ENCODE data around the gene KATNAL2.
"Not testable (repeated sequence)": the region's sequence is repeated elsewhere in the genome, so short reads cannot be mapped to it uniquely, and the experiment has no call there.

Gene KATNAL2

DNA sequence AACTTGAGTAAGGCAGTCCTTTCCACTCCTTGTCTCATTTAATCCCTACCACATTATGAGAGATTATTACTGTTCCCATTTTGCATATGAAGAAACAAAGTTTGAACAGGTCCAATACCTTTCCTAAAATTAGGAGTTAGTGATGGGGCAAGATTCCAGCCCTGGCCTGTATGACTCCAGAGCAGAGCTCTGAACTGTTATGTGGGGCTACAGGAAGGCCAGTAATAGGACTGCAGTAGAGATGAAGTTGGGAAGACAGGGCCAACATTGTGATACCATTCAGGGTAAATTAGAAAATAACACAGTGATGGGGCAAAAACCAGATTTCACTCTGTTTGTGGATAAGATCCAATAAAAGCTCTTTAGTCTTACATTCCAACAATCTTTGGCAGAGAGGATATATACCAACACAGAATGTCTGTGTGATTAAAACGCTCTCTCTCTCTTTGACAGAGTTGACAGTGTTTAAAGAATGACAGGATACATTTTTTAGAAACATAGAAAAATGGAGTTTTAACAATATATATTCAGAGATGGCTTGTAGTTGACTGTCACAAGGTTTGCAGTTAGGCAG is 22.7 kb downstream of the KATNAL2 start:
- FAIRE-seq, result no peak

DNA sequence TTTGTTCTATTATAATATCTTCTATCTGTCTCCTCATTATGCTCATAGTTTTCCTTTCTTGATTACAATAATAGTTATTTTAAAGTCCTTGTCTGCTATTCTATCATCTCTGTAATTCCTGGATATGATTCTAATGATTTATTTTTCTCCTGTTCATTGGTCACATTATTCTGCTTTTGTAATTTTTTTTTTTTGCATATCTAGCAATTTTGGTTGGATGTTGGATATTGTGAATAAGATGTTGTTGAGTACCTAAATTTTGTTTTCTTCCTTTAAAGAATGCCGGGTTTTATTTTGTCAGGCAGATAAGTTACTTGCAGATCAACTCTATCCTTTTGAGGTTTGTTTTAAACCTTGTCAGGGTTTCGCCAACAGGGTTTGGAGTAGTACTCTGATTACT is 25.2 kb downstream of the KATNAL2 start:
- FAIRE-seq, result no peak

DNA sequence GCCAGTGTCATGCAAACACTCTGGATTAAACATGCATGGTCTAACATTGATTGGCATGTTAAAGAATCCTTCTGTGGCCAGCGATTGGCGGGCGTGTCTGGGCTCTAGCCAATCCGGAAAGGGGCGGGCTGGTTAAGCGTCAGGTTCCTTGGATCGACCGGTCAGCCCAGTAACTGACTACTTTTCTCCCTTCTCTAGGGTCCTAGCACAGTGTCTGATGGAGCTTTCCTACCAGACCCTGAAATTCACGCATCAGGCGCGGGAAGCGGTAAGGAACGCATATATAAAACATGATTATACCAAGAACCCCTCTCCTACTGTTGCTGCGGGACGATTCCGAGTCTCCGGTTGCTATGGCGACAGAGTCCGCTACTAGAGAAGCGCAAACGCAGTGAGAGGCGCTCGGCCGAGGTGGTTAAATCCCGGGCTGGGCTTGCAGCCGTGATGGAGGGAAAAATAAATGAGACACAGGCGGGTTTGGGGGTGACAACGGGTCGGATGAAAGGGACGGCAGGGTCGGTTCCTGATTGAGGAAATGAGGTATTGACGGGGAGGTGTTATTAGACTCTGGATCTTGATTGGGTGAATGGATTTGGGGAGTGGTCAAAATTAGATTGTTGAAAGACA is 29.4 kb downstream of the KATNAL2 start:
- FAIRE-seq, result peak; percentile 34

DNA sequence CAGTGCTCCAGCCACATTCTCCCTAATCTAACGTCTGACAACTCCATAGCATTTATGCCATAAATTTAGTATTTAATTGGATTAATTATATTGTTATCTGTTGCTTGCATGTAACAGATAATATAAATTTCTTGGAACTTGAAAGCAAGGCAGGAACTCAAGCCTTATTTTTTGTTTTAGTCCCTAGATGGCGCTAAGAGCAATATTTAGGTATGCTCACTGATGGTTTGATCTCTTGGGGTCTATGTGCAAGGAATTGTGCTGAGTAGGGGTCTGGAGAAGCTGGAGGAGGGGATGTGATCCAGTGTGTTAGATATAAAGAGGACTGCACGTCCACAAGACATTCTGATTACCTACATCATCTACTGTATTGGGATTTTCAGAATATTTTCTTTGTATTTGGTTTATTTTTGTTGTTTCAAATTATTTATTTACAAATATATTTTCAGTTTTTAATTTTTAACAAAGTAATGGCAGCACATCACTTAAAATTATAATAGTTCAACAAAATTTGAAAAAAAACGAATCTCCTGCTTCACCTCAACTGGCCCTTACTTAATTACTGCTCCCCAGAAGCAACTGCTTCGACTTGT is 32.8 kb downstream of the KATNAL2 start:
- FAIRE-seq, result peak; percentile 71

DNA sequence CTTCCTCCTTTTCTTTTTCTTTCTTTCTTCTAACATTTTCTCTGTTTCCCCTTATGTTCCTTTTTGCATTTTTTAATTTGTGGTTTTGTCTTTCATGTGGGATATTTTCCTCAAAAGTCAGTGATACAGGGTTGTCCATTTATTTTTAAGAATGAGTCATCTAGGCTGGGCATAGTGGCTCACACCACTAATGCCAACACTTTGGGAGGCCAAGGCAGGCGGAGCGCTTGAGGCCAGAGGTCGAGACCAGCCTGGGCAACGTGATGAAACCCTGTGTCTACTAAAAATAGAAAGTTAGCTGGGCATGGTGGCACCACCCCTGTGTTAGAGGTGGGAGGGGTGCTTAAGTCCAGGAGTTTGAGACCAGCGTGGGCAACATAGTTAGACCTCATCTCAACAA is 35.8 kb downstream of the KATNAL2 start:
- no peak for FAIRE-seq

DNA sequence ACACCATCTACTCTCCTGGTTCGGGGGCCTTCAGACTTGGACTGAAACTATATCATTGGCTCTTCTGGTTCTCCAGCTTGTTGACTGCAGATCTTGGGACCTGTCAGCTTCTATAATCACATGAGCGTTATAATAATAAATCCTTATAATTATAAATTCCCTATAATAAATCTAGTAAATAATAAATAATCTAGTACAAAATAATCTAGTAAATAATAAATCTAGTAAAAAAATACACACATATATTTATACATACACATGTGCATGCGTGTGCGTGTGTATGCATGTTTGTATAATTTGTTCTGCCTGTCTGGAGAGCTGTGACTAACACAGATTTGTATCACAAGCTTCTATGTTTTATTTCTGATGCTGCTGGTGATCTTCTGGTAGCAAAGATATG is 40.8 kb downstream of the KATNAL2 start:
- FAIRE-seq, result no peak

DNA sequence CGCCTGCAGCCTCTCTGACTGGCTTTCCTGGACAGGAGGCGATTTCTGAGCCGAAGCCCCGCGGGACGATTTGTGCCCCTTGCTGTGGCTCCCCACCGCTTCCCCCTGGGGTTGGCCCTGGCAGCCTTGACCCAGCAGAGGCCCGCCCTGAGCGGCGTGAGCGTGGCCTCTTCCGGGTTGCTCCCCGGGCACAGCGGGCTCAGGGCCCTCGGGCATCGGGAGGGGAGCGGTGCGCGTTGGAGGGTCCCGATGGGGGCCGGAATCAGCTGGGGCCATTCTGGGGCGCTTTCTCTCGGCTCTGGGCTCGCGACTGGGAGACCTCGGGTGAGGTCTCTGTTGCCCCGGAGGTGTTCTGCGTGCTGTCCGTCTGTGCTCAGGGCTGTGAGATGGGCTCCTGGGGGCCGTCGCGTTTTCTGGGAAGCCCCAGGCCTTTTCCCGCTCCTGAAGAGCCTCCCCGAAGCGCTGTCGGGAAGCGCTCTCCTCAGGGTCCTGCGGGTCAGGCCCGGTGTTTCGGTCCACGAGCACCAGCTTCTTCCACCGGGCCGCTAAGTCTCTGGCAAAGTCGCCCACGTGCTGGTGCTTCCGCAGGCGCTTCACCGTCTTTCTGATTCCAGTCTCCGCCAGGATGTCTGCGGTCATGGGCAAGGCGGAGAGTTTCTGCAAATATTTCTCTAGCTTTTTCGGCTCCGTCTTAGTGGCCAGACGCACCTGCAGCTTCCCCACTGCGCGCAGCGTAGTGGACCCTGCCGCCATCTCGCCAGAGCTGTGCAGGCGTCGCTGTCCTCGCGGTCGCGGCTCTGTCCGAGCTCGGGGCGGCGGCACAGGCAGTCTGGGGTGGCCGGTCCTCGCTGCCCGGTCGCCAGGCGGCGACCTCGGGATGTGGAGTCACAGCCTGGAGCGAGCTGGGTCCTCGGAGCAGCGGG is 46.5 kb downstream of the KATNAL2 start:
- FAIRE-seq, result not testable (repeated sequence)

DNA sequence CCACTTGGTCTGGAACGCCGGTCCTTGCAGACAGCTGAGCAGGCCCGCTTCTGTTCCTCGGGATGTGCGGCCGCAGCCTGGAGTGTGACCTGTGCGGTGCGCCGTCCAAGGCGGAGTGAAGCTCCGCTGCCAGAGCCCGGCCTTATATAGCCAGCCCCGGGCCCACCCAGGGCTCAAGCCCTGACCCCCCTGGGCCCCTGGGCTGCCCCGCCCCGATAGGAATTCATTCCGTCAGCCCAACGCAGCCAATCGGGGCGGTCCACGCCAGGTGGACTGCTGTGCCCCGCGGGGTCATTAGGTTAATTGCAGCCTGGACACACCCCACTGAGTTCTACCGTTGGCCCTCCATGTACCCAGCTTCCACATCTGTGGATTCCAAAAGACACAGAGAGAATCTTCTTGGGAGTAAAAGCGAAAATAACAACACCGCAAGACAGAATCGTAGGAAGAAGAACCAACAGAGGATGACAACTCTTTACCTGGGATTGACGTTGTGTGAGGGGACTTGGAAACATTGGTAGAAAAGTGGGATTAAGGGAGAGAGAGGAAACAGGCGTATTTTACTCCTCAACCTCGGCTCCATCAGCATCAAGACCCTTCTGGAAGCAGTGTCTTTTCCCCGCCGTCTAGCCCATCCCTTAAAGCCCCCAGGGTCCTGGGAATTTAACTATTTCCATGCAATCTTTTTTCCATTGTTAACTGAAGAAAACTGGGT is 47.3 kb downstream of the KATNAL2 start:
- not testable (repeated sequence) for FAIRE-seq

DNA sequence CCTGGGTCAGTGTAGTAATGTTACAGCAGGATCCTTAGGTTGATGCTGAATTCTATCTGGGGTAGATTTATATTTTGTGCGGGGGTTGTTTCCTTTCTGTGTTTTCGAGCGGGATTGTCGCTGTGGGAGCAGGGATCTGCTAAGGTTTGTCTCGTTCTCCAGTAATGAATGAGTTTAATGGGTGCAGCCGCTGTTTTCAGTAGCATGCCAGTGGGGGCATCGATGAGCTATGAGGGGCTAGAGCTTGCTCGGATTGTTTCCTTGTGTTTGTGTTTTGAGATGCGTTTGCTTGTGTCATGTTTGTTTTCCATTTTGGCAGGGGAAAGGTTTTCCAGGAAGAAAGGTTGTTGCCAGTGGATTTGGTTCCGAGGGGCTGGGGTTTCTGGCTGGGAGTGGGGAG is 48.9 kb downstream of the KATNAL2 start:
- not testable (repeated sequence) for FAIRE-seq

DNA sequence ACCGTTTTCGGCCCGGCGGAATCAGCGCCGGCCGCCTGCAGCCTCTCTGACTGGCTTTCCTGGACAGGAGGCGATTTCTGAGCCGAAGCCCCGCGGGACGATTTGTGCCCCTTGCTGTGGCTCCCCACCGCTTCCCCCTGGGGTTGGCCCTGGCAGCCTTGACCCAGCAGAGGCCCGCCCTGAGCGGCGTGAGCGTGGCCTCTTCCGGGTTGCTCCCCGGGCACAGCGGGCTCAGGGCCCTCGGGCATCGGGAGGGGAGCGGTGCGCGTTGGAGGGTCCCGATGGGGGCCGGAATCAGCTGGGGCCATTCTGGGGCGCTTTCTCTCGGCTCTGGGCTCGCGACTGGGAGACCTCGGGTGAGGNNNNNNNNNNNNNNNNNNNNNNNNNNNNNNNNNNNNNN is 52.1 kb downstream of the KATNAL2 start:
- FAIRE-seq, result not testable (repeated sequence)

DNA sequence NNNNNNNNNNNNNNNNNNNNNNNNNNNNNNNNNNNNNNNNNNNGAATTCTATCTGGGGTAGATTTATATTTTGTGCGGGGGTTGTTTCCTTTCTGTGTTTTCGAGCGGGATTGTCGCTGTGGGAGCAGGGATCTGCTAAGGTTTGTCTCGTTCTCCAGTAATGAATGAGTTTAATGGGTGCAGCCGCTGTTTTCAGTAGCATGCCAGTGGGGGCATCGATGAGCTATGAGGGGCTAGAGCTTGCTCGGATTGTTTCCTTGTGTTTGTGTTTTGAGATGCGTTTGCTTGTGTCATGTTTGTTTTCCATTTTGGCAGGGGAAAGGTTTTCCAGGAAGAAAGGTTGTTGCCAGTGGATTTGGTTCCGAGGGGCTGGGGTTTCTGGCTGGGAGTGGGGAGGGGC is 102.5 kb downstream of the KATNAL2 start:
- FAIRE-seq, result not testable (repeated sequence)

DNA sequence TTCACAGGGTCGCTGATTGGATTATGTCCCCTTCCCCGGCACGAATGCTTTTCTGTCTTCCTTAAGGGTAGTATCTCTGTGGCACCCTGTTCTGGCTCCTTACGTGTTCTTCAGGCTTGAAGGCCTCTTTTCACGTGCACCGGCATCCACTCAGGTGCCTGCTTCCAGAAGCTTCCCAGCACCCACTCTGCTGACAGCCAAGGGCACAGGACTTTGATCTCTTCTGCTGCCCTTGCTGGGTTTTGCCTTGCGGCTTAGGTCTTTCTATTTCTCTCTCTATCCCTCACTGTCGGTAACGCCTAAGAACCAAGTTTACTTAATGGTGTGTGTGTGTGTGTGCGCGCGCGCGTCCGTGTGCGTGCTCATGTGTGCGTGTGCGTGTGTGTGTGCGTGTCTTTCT is 103.4 kb downstream of the KATNAL2 start:
- FAIRE-seq, result not testable (repeated sequence)

DNA sequence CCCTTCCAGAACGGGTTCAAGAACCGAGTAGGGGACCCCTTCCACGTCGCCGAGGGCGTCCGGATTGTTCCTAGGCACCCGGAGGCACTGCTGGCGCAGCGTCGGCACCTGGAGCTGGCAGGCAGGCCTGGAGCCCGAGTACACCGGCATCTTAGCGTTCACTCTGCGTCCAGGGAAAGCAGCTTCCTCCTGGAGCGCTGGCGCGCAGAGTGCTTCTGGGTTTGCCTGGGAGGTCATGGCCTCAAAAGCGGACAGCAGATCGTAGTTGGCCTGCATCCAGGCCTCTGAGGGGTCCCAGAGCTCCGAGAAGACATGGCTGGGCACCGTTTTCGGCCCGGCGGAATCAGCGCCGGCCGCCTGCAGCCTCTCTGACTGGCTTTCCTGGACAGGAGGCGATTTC is 105.4 kb downstream of the KATNAL2 start:
- FAIRE-seq, result not testable (repeated sequence)

DNA sequence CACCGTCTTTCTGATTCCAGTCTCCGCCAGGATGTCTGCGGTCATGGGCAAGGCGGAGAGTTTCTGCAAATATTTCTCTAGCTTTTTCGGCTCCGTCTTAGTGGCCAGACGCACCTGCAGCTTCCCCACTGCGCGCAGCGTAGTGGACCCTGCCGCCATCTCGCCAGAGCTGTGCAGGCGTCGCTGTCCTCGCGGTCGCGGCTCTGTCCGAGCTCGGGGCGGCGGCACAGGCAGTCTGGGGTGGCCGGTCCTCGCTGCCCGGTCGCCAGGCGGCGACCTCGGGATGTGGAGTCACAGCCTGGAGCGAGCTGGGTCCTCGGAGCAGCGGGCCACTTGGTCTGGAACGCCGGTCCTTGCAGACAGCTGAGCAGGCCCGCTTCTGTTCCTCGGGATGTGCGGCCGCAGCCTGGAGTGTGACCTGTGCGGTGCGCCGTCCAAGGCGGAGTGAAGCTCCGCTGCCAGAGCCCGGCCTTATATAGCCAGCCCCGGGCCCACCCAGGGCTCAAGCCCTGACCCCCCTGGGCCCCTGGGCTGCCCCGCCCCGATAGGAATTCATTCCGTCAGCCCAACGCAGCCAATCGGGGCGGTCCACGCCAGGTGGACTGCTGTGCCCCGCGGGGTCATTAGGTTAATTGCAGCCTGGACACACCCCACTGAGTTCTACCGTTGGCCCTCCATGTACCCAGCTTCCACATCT is 106.5 kb downstream of the KATNAL2 start:
- FAIRE-seq, result not testable (repeated sequence)

DNA sequence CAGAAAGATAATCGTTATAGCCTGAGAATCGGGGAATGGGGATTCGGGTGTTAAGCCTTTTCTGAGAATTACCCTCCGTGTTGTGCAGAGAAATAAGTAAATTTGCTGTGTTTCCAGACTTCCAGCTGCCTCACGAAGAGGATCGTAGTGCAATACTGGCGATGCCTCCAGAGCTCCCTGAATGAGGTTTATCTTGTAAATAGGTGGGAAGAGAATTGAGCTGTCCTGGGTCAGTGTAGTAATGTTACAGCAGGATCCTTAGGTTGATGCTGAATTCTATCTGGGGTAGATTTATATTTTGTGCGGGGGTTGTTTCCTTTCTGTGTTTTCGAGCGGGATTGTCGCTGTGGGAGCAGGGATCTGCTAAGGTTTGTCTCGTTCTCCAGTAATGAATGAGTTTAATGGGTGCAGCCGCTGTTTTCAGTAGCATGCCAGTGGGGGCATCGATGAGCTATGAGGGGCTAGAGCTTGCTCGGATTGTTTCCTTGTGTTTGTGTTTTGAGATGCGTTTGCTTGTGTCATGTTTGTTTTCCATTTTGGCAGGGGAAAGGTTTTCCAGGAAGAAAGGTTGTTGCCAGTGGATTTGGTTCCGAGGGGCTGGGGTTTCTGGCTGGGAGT is 108.3 kb downstream of the KATNAL2 start:
- not testable (repeated sequence) for FAIRE-seq

DNA sequence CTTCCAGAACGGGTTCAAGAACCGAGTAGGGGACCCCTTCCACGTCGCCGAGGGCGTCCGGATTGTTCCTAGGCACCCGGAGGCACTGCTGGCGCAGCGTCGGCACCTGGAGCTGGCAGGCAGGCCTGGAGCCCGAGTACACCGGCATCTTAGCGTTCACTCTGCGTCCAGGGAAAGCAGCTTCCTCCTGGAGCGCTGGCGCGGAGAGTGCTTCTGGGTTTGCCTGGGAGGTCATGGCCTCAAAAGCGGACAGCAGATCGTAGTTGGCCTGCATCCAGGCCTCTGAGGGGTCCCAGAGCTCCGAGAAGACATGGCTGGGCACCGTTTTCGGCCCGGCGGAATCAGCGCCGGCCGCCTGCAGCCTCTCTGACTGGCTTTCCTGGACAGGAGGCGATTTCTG is 111.3 kb downstream of the KATNAL2 start:
- not testable (repeated sequence) for FAIRE-seq

DNA sequence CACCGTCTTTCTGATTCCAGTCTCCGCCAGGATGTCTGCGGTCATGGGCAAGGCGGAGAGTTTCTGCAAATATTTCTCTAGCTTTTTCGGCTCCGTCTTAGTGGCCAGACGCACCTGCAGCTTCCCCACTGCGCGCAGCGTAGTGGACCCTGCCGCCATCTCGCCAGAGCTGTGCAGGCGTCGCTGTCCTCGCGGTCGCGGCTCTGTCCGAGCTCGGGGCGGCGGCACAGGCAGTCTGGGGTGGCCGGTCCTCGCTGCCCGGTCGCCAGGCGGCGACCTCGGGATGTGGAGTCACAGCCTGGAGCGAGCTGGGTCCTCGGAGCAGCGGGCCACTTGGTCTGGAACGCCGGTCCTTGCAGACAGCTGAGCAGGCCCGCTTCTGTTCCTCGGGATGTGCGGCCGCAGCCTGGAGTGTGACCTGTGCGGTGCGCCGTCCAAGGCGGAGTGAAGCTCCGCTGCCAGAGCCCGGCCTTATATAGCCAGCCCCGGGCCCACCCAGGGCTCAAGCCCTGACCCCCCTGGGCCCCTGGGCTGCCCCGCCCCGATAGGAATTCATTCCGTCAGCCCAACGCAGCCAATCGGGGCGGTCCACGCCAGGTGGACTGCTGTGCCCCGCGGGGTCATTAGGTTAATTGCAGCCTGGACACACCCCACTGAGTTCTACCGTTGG is 112.4 kb downstream of the KATNAL2 start:
- not testable (repeated sequence) for FAIRE-seq

DNA sequence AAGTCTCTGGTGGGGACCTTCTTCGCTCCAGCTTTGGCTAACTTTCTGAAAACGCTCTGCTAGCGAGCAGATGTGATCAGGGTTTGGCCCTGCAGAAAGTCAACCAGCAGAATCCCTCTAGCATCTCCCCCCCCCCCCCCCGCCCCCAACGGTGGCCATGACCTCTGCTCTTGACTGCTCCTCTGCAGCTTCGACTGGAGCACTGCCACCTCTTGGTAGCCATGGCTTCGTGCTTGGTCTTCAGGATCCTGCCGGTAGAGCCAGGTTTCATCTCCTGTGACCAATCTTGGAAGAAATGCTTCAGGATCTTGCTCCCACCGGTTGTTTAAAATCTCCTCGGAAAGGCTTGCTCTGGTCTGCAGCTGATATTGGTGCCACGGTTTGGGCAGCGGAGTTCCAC is 113.5 kb downstream of the KATNAL2 start:
- not testable (repeated sequence) for FAIRE-seq

DNA sequence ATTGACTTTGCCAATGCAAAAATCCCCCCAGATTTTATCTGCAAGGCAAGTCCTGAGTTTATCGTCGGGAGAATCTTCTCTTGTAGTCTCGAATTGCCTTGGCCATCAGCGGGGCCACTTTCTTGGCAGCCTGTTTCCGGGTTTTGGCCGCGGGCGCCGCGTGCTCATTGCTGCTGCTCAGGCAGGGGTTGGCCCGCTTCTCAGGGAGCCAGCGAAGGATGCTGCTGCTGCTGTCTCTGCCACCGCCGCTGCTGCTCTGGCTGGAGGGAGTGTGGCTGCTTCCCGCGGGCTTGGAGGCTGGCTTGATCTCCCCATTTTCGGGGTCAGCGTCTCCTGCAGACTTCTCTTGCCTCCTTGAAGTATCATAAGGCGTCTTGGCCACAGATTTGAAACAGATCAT is 115.5 kb downstream of the KATNAL2 start:
- FAIRE-seq, result no peak

DNA sequence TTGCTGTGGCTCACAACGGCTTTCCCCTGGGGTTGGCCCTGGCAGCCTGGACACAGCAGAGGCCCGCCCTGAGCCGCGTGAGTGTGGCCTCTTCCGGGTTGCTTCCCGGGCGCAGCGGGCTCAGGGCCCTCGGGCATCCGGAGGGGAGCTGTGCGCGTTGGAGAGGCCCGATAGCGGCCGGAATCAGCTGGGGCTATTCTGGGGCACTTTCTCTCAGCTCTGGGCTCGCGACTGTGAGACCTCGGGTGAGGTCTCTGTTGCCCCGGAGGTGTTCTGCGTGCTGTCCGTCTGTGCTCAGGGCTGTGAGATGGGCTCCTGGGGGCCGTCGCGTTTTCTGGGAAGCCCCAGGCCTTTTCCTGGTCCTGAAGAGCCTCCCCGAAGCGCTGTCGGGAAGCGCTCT is 117.2 kb downstream of the KATNAL2 start:
- FAIRE-seq, result not testable (repeated sequence)

DNA sequence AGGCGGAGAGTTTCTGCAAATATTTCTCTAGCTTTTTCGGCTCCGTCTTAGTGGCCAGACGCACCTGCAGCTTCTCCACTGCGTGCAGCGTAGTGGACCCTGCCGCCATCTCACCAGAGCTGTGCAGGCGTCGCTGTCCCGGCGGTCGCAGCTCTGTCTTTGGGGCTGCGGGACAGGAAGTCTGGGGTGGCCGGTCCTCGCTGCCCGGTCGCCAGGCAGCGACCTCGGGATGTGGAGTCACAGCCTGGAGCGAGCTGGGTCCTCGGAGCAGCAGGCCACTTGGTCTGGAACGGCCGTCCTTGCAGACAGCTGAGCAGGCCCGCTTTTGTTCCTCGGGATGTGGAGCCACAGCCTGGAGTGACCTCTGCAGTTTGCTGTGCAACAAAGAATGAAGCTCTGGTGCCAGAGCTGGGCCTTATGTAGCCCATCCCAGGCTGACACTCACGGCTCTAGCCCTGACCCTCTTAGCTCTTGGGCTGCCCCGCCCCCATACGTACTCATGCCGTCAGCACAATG is 117.8 kb downstream of the KATNAL2 start, which contains the start of gene ELOA2:
TSS of gene ELOA2 (minus strand) at position 466 of the 516 bp plus-strand sequence. CDS start at position 109, 357 bp downstream.
- no peak for FAIRE-seq

Data from A204.1 (cell line).